ENCODE data around the gene MT1M. TPM values are rescaled to one million over a fixed set of nuclear protein-coding genes. Genes with fewer than 3 reads are reported as not detected.

Gene MT1M
- polyA plus RNA-seq, 2 of the 4 experiments (the other 2 are of a cell fraction), result not detected

DNA sequence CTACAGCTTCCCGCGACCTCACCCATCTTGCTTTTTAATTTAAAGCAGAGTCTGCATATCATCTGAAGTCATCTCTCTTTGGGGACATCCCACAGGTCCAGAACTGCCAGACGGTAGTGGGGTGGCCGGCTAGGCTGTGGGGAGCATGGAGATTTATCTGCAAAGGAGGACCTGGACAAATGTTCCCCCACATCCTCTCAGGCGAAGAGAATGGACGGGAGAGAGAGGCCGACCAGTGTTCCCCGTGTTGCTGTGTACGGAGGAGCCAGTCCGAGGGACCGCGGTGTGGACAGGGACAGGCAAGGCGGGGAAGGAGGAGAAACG is 665 bp upstream of the MT1M start (continued):
- TF ChIP-seq BCL3 (IDR thresholded peaks at IDR 0.05) (no peak), RFX5 (IDR thresholded peaks at IDR 0.05) (no peak), KDM5A (IDR thresholded peaks at IDR 0.05) (no peak), TP53 (CRISPR knock-in tag; IDR thresholded peaks at IDR 0.05) (no peak), ZFP36 (IDR thresholded peaks at IDR 0.05; ENCODE audit: borderline replicate concordance, partially characterized antibody) (no peak), CEBPB (IDR thresholded peaks at IDR 0.05) (no peak)
- TF ChIP-seq, protein P1, sequence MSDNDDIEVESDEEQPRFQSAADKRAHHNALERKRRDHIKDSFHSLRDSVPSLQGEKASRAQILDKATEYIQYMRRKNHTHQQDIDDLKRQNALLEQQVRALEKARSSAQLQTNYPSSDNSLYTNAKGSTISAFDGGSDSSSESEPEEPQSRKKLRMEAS (IDR thresholded peaks at IDR 0.05), result no peak

DNA sequence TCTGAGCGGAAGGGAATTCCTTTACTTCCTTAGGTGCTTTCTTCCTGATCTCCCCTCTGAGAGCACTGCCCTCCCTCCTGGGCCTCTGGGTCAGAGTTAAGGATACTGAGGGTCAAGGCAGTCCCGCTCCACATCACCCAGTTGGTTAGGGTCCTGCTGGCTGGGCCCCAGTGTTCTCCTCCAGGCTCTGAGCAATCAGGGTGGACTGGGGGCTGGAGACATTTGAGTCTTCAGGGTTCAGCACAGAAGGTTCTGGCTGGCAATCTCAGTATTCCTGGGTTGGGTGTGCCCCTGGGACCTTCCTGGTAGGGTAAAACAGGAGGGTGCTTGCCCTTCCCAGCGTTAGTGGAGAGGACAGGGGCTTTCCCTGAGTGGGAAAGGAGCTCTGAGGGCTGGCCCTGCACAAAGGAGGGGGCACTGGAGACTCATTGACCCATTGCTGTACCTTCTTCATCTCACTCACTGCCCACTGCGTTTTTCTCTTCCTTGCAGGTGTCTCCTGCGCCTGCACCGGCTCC is 448 bp downstream of the MT1M start:
- FAIRE-seq (no peak), ATAC-seq (peak in 1 of 2 experiments; percentile 12; a peak in 1 of 6 replicates), DNase-seq (ENCODE audit: low read depth in 1 of 2, low spot score in 1 of 2) (no peak)
- 78% methylated on average over 6 of the region's 6 CpGs for WGBS (ENCODE audit: missing lambda C conversion rate)
- POLR2A ChIA-PET, result interaction anchor here (1.0 kb wide), 1 partner anchor 25 kb away, joined by 4 read pairs; the partner anchor contains the start of gene MT2A
- H3K4me2 ChIP-seq, result no peak overlapping the region
- H3K27ac ChIP-seq, result no peak overlapping the region
- no peaks in the 10 kb centered on the region for H3K9me3 ChIP-seq
- TF ChIP-seq ESRRA (IDR thresholded peaks at IDR 0.05; ENCODE audit: borderline replicate concordance, low read length) (no peak), ZSCAN20 (CRISPR knock-in tag; IDR thresholded peaks at IDR 0.05) (no peak), HES2 (IDR thresholded peaks at IDR 0.05) (no peak), RCOR1 (IDR thresholded peaks at IDR 0.05; ENCODE audit: low read depth, low read length) (no peak), REST (IDR thresholded peaks at IDR 0.05) (no peak), ZC3H11A (IDR thresholded peaks at IDR 0.05) (no peak), ZNF302 (CRISPR knock-in tag; IDR thresholded peaks at IDR 0.05) (no peak), CBX2 (IDR thresholded peaks at IDR 0.05; ENCODE audit: borderline replicate concordance, low read depth) (no peak), CHD2 (IDR thresholded peaks at IDR 0.05; ENCODE audit: low read length, partially characterized antibody) (no peak), JUNB (IDR thresholded peaks at IDR 0.05) (no peak), HOXB13 (CRISPR knock-in tag; IDR thresholded peaks at IDR 0.05; ENCODE audit: low read depth) (no peak), CBX8 (IDR thresholded peaks at IDR 0.05) (no peak), RFX5 (IDR thresholded peaks at IDR 0.05) (no peak)
- TF ChIP-seq, protein P2, sequence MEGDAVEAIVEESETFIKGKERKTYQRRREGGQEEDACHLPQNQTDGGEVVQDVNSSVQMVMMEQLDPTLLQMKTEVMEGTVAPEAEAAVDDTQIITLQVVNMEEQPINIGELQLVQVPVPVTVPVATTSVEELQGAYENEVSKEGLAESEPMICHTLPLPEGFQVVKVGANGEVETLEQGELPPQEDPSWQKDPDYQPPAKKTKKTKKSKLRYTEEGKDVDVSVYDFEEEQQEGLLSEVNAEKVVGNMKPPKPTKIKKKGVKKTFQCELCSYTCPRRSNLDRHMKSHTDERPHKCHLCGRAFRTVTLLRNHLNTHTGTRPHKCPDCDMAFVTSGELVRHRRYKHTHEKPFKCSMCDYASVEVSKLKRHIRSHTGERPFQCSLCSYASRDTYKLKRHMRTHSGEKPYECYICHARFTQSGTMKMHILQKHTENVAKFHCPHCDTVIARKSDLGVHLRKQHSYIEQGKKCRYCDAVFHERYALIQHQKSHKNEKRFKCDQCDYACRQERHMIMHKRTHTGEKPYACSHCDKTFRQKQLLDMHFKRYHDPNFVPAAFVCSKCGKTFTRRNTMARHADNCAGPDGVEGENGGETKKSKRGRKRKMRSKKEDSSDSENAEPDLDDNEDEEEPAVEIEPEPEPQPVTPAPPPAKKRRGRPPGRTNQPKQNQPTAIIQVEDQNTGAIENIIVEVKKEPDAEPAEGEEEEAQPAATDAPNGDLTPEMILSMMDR (IDR thresholded peaks at IDR 0.05), result no peak
- TF ChIP-seq, protein P3, sequence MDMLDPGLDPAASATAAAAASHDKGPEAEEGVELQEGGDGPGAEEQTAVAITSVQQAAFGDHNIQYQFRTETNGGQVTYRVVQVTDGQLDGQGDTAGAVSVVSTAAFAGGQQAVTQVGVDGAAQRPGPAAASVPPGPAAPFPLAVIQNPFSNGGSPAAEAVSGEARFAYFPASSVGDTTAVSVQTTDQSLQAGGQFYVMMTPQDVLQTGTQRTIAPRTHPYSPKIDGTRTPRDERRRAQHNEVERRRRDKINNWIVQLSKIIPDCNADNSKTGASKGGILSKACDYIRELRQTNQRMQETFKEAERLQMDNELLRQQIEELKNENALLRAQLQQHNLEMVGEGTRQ (IDR thresholded peaks at IDR 0.05), result no peak
- no peaks in the 10 kb centered on the region for H3K4me1 ChIP-seq
- CTCF ChIA-PET, result interaction anchor here (1.3 to 25.6 kb wide), 2 partner anchors 11 to 23 kb away, joined by 4 to 340 read pairs; partner anchors contain the start of gene MT2A
- H3K4me3 ChIP-seq, result no peak overlapping the region
